HG03060 (cell line): Measurements from ENCODE around the gene ASB1.

ENCODE experiments used
- ATAC-seq: cut with Tn5 transposase; IDR thresholded peaks from one replicate; pipeline ENCODE4 v1.9.1; 2021; ENCODE audit warnings: low read depth, moderate number of reproducible peaks; ENCODE audit not compliant: unreplicated experiment

ASB1 gene

DNA sequence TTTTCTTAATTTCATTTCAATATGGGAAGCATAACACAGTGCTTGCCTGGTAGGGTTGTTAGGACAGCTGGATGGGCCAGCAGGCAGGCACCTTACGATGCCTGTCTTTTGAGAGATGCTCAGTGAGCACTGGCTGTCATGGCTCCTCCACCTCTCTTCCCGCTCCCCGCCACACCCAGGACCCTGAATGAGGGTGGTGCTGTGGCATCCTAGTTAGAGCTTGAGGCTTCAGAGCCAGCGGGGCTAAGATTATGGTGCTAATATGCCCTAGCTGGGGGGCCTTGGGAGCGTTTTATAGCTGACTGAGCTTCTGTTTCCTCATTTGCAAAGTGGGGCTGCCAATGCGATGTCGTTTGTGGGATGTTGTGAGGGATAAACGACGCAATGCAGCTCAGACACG, 37.7 kb downstream of the ASB1 start:
- no peak for ATAC-seq

DNA sequence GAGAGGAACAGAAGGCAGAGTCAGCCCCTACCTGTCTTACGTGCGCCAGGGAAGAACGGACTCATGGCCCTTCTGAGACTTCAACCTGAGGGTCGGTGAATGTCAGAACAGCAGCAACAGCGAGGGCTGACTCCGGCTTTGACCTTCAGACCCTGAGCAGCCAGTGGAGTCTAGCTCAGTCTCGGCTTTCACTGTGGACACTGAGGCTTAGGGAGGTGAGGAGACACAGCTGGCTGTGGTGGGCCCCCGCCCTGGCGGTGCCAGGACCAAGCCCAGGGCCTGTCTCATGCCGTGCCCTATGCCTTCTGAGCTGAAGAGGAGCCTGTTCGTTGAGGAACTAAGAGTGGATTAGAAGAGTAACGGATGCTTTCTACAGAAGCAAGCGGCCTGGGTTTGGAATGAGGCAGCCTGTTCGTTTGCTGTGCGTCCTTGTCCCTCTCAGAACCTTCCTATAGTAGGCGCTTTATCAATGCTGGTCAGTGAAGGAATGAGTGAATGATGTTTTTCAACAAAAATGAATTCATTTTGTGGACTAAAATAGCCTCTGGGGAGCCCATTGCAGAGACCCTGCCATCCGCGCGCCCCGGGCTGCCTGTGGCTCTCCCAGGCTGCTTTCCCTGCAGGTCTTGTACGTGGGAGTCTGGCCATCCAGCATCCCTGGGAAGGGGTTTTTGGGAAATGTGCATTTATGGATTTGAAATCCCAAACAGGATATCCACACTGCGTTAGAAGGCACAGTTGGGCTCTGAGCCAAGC, 38.9 kb downstream of the ASB1 start:
- no peak for ATAC-seq

DNA sequence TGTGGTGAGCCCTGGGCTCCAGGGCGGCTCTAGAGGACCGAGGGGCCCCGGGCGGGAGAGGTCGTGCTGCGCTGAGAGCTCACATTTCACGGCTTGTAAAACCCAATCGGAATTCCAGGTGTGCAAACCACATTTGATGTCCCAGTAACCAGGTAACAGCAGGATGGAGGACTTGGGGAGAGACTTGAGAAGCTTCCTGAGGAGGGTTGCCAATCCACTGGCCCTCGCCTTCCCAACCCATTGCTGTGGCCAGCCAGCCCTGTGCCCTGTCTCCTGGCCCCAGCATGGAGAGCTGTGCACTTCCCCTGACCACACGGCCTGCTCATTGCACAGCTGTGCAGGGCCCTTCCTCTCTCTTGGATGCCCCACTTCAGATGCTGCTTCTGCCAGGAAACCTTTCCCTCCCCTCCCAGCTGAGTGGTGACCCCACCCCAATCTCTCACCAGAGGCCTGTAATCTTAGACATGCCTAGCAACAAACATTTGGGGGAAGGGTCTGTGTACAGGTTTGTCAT, 39.6 kb downstream of the ASB1 start:
- no peak for ATAC-seq

DNA sequence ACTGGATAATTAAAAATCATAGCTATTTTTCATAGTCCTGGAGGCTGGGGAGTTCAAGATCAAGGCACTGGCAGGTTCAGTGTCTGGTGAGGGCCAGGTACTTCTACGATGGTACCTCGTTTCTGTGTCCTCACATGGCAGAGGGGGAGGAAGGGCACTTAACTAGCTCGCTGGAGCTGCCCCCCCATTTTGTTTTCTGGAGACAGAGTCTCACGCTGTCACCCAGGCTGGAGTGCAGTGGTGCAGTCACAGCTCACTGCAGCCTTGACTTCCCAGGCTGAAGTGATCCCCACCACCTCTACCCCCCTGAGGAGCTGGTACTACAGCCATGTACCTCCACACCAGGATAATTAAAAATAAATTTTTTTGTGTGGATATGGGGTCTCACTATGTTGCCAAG, 40.3 kb downstream of the ASB1 start:
- no peak for ATAC-seq

DNA sequence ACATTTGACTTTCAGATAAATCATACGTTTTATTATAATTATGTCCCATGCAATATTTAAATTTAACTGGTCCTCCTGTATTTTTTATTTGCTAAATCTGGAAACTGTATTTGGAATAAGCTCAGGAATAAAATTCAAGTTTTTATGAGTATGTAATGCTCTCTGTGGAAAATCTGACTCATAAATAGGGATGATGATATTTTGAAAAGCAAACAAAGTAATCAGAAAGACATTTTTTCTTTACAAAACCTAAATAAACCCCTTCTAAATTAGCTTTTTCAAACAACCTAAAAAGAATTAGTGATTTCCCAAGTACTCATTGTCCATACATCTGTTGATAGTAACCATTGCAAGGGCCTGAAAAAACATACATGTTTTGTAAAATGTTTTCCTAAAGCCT, 41.1 kb downstream of the ASB1 start:
- no peak for ATAC-seq

DNA sequence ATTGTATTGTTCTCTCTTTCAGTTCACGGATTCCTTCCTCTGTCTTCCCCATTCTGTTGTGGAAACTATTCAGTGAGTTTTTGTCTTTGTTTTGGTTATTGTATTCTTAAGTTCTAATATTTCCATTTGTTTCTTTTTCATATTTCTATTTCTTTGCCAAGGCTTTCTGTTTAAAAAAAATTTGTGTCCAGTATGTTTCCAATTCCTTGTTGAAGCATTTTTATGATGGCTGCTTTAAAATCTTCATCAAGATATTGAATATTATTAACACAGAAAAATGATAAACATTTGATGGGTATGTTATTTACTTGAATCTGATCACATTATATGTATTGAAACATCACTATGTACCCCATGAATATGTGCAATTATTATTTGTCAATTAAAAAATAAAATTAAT, 42.4 kb downstream of the ASB1 start:
- ATAC-seq: no peak

DNA sequence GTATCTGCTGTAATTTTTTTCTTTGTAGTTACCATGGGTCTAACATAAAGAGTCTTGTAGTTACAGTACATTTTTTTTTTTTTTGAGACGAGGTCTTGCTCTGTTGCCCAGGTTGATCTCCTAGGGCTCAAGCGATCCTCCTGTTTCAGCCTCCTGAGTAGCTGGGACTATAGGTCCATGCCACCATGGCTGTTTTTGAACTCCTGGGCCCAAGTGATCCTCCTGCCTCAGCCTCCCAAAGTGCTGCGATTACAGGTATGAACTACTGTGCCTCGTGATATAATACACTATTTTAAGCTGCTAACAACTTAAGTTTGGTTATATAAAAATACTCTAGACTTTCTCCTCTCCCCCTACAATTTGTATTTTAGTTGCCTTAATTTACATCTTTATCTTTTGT, 46.3 kb downstream of the ASB1 start:
- no peak for ATAC-seq

DNA sequence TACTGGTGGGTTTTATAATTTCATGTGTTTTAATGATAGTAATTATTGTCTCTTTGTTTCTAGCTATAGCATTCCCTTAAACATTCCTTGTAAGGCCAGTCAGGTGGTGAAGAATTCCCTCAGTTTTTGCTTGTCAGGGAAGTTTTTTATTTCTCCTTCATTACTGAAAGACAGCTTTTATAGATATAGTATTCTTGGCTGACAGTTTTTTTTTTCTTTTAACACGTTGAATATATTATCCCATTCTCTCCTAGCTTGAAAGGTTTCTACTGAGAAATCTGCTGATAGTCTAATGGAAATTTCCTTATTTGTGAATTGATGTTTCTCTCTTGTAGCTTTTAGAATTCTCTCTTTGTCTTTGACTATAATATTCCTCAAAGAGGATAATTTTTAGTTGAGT, 46.8 kb downstream of the ASB1 start:
- ATAC-seq: no peak

DNA sequence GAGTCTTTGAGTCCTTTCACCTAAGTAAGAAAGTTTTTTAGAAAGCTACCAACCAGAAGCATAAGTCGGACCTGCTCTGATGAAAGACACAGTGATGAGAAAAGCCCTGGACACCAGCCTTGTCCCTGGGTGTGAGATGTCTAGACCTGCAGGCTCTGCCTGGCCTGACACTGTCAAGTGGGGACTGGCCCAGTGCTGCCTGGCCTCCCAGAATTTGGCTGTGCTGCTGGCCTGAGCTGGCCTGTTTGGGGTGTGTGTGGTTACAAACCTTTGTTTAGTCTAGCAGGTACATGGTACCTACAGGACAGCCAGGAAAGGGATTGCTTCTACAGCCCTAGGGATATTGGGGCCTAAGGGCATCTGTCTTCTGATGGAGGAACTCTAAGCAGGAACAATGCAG, 48.3 kb downstream of the ASB1 start:
- ATAC-seq: no peak

DNA sequence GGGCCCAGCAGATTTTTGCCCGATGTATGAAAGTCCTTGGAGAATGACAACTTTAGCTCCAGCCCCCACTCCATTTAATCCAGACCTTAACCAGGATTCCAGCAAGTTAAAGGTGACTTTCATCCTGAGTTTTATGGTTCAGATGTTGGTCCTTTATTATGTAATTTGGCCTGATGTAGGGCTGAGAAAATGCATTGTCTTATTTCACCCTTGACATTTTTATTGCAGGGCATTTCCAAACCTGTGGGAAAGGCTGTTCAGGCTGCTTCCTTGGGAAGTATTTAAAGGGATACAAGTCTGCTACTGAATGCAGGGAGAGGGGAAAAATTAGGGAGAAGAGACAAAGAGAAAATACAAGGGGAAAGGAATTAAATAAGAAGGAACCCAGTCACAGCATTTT, 48.8 kb downstream of the ASB1 start:
- ATAC-seq: no peak

DNA sequence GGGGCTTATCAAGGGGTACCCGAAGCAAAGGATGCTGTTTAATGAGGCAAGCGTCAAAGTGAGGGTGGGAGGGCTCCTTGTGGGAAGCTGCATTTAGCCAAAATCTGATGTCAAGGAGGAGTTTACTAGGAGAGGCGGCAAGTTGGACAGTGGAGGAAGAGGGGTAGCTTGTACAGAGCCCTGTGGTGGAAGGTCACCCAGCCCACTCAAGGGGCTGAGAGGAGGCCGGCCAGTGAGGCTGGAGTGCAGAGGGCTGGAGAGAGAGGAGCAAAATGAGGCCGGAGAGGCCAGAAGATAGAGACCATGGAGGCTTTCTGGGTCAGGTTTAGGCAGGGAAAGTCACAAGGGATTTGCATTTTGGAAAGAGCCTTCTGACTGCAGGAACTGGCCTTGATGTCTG, 49.5 kb downstream of the ASB1 start:
- ATAC-seq: no peak

DNA sequence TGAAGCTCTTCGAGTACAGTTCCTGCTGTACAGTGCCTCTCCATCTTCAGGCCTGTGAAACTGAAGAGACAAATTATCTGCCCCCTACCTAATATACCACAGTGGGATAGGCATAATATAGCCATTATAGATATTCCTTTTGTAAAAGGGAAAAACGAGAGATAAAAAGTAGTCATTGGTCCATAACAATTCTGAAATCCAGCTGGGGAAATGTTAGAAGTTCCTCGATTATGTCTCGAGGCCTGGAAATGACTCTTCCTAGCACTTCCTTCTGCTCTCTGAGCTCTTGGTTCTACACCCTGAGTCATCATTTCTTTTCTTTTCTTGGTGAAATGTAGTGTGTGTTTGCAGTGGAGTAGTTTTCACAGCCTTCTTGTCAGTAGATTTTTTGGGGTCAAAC, 51.5 kb downstream of the ASB1 start:
- no peak for ATAC-seq

DNA sequence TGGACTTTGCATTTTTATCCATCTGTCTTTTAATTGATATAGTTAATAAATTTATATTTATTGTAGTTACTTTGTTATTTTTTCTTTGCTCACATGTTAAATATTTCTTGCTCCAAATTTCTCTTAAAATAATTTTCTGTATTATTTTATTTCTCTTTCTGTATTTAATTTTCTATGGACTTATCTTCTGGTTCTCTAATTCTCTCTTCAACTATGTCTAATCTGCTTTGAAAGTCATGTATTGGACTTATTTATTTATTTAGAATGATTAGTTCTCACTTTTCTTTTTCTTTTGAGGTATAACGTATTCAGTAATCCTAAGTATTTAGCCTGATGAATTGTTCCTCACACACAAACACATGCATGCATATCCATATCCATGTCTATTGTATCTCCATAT, 53.1 kb downstream of the ASB1 start:
- ATAC-seq: no peak

DNA sequence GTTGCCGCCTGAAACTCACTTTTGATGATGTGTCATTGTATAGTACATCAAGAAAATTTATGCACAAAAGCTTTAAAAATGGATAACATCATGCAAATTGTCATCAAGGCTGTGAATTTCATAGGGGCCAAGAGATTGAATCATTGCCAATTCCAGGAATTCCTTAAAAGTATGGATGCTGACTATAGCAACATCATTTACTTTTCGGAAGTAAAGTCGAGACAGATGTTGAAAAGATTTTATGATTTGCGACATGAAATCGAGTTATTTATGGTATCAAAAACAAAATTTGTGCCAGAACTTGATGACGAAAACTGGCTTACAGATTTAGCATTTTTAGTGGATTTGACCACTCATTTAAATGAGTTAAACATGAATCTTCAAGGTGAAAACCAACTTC, 56.3 kb downstream of the ASB1 start:
- no peak for ATAC-seq

DNA sequence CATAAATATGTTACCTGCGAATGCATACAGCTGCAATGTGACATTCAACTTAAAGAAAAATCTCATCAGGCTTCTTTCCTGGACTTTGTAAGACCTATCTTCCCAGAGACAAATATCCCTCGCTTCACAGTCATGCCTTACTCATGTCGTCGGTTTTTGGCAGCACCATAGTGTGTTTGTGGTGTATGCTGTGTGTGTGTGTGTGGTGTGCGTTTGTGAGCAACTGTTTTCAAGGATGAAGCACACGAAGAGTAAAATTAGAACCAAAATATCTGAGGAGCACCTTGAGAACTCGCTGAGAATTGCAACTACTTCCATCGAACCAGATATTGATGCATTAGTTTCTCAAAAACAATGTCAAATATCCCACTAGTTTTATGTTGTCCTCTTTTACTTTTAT, 56.9 kb downstream of the ASB1 start:
- ATAC-seq: no peak

DNA sequence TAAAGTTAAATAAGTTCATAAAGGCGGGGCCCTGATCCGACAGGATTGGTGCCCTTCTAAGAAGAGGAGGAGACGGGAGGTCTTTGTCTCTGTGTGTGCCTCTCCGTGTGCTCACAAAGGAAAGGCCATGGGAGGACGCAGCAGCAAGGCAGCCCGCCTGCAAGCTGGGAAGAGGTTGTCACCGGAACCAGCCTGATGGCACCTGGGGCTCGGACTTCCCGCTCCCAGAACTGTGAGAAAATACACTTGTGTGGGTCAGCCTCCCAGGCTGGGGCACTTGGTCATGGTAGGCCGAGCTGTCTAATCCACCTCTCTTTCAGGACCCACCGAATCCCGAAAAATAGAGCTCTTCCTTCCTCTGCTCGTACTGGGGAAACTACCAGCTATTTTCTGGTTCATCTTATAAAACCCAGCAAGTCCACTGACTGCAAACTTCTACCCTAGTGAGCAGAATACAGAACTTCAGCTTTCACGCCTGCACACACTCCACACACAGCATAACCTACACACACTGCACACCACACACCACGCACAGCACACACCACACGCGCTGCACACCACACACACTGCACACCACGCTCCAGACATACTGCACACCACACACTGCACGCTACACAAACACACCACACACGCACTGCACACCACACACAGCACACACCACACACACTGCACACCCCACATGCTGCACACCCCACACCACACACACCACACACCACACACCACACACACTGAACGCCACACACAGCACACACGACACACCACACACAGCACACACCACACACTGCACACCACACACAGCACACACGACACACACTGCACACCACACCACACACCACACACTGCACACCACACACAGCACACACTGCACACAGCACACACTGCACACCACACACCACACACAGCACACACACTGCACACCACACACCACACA, 58.1 kb downstream of the ASB1 start:
- no peak for ATAC-seq

DNA sequence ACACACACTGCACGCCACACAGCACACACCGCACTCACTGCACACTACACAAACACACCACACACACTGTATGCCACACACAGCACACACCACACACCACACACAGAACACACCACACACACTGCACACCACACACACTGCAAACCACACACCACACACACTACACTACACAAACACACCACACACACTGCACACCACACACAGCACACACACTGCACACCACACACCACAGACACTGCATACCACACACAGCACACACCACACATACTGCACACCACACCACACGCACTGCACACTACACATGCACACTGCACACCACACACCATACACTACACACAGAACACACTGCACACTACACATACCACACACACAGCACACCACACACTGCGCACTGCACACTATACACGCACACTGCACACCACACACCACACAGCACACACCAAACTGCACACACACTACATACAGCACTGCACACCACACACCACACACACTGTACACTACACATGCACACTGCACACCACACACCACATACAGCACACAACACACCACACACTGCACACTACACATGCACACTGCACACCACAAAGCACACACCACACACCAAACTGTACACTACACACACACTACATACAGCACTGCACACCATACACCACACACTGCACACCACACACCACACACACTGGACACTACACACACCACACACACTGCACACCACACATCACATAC, 59.6 kb downstream of the ASB1 start:
- ATAC-seq: no peak

DNA sequence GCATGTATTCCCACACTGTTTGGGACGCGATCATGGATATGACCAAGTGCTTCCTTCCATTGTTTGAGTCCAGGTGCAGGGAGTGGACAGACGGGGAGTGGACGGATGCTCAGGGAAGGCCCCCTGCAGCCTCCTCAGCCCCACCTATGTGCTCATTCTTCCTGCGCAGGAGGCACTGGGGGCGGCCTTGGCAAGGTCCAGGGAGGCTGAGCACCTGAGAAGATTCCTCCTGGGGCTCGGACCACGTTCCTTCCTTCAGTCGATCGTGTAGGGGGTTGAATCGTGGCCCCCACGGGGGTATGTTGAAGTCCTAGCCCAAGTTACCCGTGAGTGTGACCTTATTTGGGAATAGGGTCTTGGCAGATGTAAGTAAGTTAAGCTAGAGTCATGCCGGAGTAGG, 60.4 kb downstream of the ASB1 start:
- no peak for ATAC-seq

DNA sequence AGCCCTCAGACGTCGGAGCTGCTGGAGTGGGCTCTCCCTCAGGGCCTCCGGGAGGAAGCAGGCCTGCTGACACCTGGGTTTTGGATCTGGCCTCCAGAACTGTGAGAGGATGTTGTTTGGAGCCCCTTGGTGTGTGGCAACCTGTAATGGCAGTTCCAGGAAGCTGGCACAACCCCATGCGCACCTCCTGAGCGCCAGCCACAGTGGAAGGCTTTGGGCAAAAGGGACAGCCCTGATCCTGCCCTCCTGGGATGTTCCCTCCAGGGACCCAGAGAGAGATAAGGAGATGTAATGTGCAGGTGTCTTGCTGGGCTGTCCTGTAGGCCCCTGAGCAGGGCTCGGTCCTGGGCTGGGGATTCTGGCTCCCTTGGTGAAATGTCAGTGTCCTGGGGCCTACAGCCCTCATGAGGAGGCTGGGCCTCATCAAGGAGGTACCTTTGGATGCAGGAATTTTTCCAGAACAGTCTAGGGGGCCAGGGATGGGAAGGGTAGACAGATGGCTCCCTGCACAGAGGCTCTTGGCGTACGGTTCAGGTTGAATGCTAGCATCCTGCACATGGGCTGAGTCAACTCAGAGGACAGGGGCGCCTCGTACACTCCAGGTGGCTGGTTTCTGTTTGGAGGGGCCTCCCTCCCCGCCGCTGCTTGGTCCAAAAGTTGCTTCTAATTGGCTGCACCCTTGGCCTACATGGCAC, 61.1 kb downstream of the ASB1 start:
- ATAC-seq: no peak

DNA sequence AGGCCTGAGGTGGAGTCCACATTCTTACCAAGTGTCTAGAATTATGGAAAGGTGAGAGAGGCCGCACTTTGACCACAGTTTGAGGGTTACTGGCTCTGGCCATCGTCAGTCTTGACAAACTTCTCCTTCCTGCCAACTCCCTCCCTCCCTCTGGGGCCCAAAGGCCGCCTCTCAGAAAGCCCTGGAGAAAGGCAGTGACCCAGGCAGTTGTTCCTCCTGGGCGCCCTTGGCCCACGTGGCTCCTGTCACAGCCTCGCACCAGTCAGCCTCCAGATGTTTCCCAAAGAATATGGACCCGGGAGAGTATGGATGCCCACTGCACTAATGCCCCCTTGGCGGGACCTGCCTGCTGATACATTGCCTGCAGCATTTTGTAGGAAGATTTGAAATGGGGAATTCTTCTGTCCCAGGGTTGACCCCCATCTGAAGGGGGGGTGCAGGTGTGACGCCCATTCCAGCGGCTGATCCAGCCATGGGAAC, 61.7 kb downstream of the ASB1 start:
- ATAC-seq: no peak
